Stimulated activated CD4-positive, alpha-beta T cell treated with anti-CD3 and anti-CD28 coated beads, Interleukin-1b, Interleukin-23, amount 100 ng/mL, for 1 hour (primary cell): ENCODE measurements around the gene ROBO3.

Experiments used
- DNase-seq, 2 donors: peaks; one replicate each; pipeline ENCODE4 v3.0.0-alpha.2; 2020; ENCODE audit warnings: low read depth in 2 of 2

Gene ROBO3

GRCh38 chr11:124875943-124876817, 10.9 kb downstream of the ROBO3 start:
- peak; percentile 37 to 59 for DNase-seq

- DNase-seq = no peak
Measured at GRCh38 chr11:124876818-124877630, 11.8 kb downstream of the ROBO3 start.

- no peak for DNase-seq
Measured at GRCh38 chr11:124877631-124877909, 12.3 kb downstream of the ROBO3 start.

GRCh38 chr11:124877910-124878758, 12.9 kb downstream of the ROBO3 start:
- DNase-seq = no peak

GRCh38 chr11:124878759-124879492, 13.7 kb downstream of the ROBO3 start:
- no peak for DNase-seq

- no peak for DNase-seq
Measured at GRCh38 chr11:124879493-124880289, 14.5 kb downstream of the ROBO3 start.

GRCh38 chr11:124880290-124880611, 15.0 kb downstream of the ROBO3 start:
- DNase-seq = no peak

GRCh38 chr11:124880958-124881357, 15.7 kb downstream of the ROBO3 start:
- DNase-seq = no peak

GRCh38 chr11:124882339-124883071, 17.3 kb downstream of the ROBO3 start:
- DNase-seq = no peak

- no peak for DNase-seq
Measured at GRCh38 chr11:124884340-124884739, 19.1 kb downstream of the ROBO3 start.

GRCh38 chr11:124884869-124885479, 19.7 kb downstream of the ROBO3 start:
- DNase-seq = no peak

GRCh38 chr11:124886476-124886875, 21.2 kb downstream of the ROBO3 start:
- no peak for DNase-seq

- no peak for DNase-seq
Measured at GRCh38 chr11:124886978-124887666, 21.9 kb downstream of the ROBO3 start.

- no peak for DNase-seq
Measured at GRCh38 chr11:124887667-124888013, 22.4 kb downstream of the ROBO3 start.

GRCh38 chr11:124889191-124890091, 24.2 kb downstream of the ROBO3 start:
- DNase-seq = no peak

- DNase-seq = no peak
Measured at GRCh38 chr11:124890151-124890550, 24.9 kb downstream of the ROBO3 start.

- DNase-seq = no peak
Measured at GRCh38 chr11:124890683-124891372, 25.6 kb downstream of the ROBO3 start.
